CD14-positive monocyte (primary cell): ENCODE data around the gene TMEM86A. TPM values are rescaled to one million over a fixed set of nuclear protein-coding genes. Genes with fewer than 3 reads are reported as not detected.

ENCODE experiments used
- DNase-seq, 3 donors: peaks; one replicate each; pipeline ENCODE4 v3.0.0-alpha.2; 2011 to 2022
- H2AFZ ChIP-seq: 2 replicates; pipeline ENCODE4 v1.6.0; 2012; ENCODE audit warnings: mild to moderate bottlenecking, low read depth, low read length, inconsistent platforms; ENCODE audit not compliant: insufficient read depth, poor library complexity, severe bottlenecking
- H3K27ac ChIP-seq, 2 donors: 1 replicate in 1 of 2; 2 replicates in 1 of 2; pipeline ENCODE4 v1.5.1; 2012 to 2013; ENCODE audit warnings: low read length in 2 of 2, control low read depth in 1 of 2, inconsistent platforms in 1 of 2, low read depth in 1 of 2, mild to moderate bottlenecking in 1 of 2
- H3K27me3 ChIP-seq, 2 donors: one replicate each; pipeline versions ENCODE4 v1.6.0 to v1.6.1; 2011 to 2013; ENCODE audit warnings: low read length in 2 of 2; ENCODE audit not compliant: control insufficient read depth in 2 of 2, insufficient read depth in 2 of 2
- H3K36me3 ChIP-seq, 2 donors: replicated peaks in 1 of 2; 1 replicate in 1 of 2; 2 replicates in 1 of 2; pipeline versions ENCODE4 v1.5.1 to v1.6.1; 2012 to 2013; ENCODE audit warnings: low read length in 2 of 2, control low read depth in 1 of 2, inconsistent platforms in 1 of 2, mild to moderate bottlenecking in 1 of 2; ENCODE audit not compliant: insufficient read depth in 2 of 2, control insufficient read depth in 1 of 2
- H3K4me1 ChIP-seq, 2 donors: 1 replicate in 1 of 2; 2 replicates in 1 of 2; pipeline versions ENCODE4 v1.5.1 to v1.6.1; 2012 to 2013; ENCODE audit warnings: low read length in 2 of 2, control low read depth in 1 of 2, inconsistent platforms in 1 of 2, mild to moderate bottlenecking in 1 of 2, moderate library complexity in 1 of 2; ENCODE audit not compliant: insufficient read depth in 2 of 2, control insufficient read depth in 1 of 2
- H3K4me2 ChIP-seq: replicated peaks from 2 replicates; pipeline ENCODE3; 2012; ENCODE audit warnings: low read length, moderate library complexity, mild to moderate bottlenecking; ENCODE audit not compliant: poor library complexity, severe bottlenecking; ENCODE audit errors: extremely low read depth
- H3K4me3 ChIP-seq, 3 experiments: fragments of 200-600 bp in 1 of 3; sonication (generic) in 1 of 3; replicated peaks in 1 of 3; 1 replicate in 2 of 3; 2 replicates in 1 of 3; pipeline ENCODE4 v1.5.1; 2011 to 2013; ENCODE audit warnings: low read length in 3 of 3, mild to moderate bottlenecking in 3 of 3, control low read depth in 2 of 3, low read depth in 2 of 3, inconsistent platforms in 1 of 3, moderate library complexity in 1 of 3
- H3K79me2 ChIP-seq: 2 replicates; pipeline ENCODE4 v1.6.0; 2012; ENCODE audit warnings: mild to moderate bottlenecking, control low read depth, inconsistent platforms, low read length, moderate library complexity; ENCODE audit not compliant: insufficient read depth
- H3K9ac ChIP-seq: 2 replicates; pipeline ENCODE4 v1.6.0; 2017; ENCODE audit warnings: low read length, mild to moderate bottlenecking; ENCODE audit not compliant: insufficient read depth, poor library complexity, severe bottlenecking
- H3K9me3 ChIP-seq, 2 donors: replicated peaks in 1 of 2; 1 replicate in 1 of 2; 2 replicates in 1 of 2; pipeline versions ENCODE4 v1.5.1 to v1.6.1; 2012 to 2013; ENCODE audit warnings: low read length in 2 of 2, control low read depth in 1 of 2; ENCODE audit not compliant: control insufficient read depth in 1 of 2, insufficient read depth in 1 of 2
- H4K20me1 ChIP-seq: 2 replicates; pipeline ENCODE4 v1.6.0; 2012; ENCODE audit warnings: mild to moderate bottlenecking, low read length, control low read depth, moderate library complexity; ENCODE audit not compliant: insufficient read depth
- H3K27ac Mint-ChIP-seq, 7 donors: one replicate each; pipeline ENCODE4 v1.8.0; 2020; ENCODE audit warnings: mild to moderate bottlenecking in 7 of 7, mixed read lengths in 7 of 7, moderate library complexity in 6 of 7, inconsistent platforms in 2 of 7
- H3K27me3 Mint-ChIP-seq, 3 donors: one replicate each; pipeline ENCODE4 v1.8.0; 2021 to 2022; ENCODE audit warnings: low read depth in 3 of 3, mild to moderate bottlenecking in 3 of 3, mixed read lengths in 3 of 3, moderate library complexity in 3 of 3, inconsistent platforms in 1 of 3
- H3K36me3 Mint-ChIP-seq, 2 donors: one replicate each; pipeline ENCODE4 v1.8.0; 2020; ENCODE audit warnings: mixed read lengths in 2 of 2, inconsistent platforms in 1 of 2, mild to moderate bottlenecking in 1 of 2
- H3K4me1 Mint-ChIP-seq: one replicate; pipeline ENCODE4 v1.8.0; 2020; ENCODE audit warnings: mild to moderate bottlenecking, mixed read lengths
- H3K4me3 Mint-ChIP-seq, 2 donors: one replicate each; pipeline ENCODE4 v1.8.0; 2020; ENCODE audit warnings: mild to moderate bottlenecking in 2 of 2, mixed read lengths in 2 of 2, moderate library complexity in 1 of 2
- H3K9me3 Mint-ChIP-seq, 7 donors: one replicate each; pipeline ENCODE4 v1.8.0; 2020 to 2022; ENCODE audit warnings: mixed read lengths in 7 of 7, mild to moderate bottlenecking in 6 of 7, moderate library complexity in 6 of 7, inconsistent platforms in 2 of 7
- WGBS: methylation state at CpG from one replicate; pipeline ENCODE4 v1.1.5; 2013; ENCODE audit warnings: missing lambda C conversion rate; ENCODE audit not compliant: insufficient coverage; 5-methylcytosine and 5-hydroxymethylcytosine counted together
- intact Hi-C, 2 donors: fragments of 100-400 bp; cut with micrococcal nuclease; formaldehyde crosslinking; loops; one replicate each; pipeline versions ENCODE4 v1.15.0 to v1.15.1; 2023
- polyA plus RNA-seq, 3 donors: library from polyadenylated mRNA; depleted of rRNA in 1 of 3; unstranded in 2 of 3; stranded (reverse) in 1 of 3; fragments of 300-500 nt in 2 of 3; fragments of >200 nt in 1 of 3; fragmentation: Illumina TruSeq in 2 of 3; gene quantifications; 1 replicate in 2 of 3; 2 replicates in 1 of 3; pipeline ENCODE4 v1.2.3, GENCODE V29; 2012 to 2021
- TF ChIP-seq, protein P1 (sequence below): fragments of 200-600 bp; IDR thresholded peaks from one replicate; pipeline ENCODE4 v1.8.0; 2022; ENCODE audit warnings: antibody characterized with exemption, mild to moderate bottlenecking

The TMEM86A gene
- polyA plus RNA-seq, 3 donors = 1.3 to 4.3 (median 3.5) TPM

- peaks cover 18 to 19% of the 10 kb centered on the region in 2 donors for H3K4me1 ChIP-seq
- no peak overlapping the region for H3K9ac ChIP-seq
- H3K36me3 Mint-ChIP-seq = peaks cover 0 to 8% of the 10 kb centered on the region in 2 donors
- no peak overlapping the region for H3K4me3 ChIP-seq
- H3K9me3 Mint-ChIP-seq = peaks cover 0 to 8% (median 0%) of the 10 kb centered on the region in 7 donors
- peak overlapping the region in 1 of 7 donors; percentile 15 for H3K27ac Mint-ChIP-seq
- H4K20me1 ChIP-seq = no peaks in the 10 kb centered on the region
- H3K79me2 ChIP-seq = no peaks in the 10 kb centered on the region
- peaks cover 28 to 46% (median 37%) of the 10 kb centered on the region in 3 donors for H3K27me3 Mint-ChIP-seq
- no peaks in the 10 kb centered on the region for H3K36me3 ChIP-seq
- no peaks in the 10 kb centered on the region for H3K9me3 ChIP-seq
- H2AFZ ChIP-seq = no peak overlapping the region
- WGBS = 89% methylated on average over 8 of the region's 12 CpGs
- H3K27me3 ChIP-seq = peaks cover 21 to 31% of the 10 kb centered on the region in 2 donors
- no peak overlapping the region for H3K4me2 ChIP-seq
- TF ChIP-seq, protein P1, sequence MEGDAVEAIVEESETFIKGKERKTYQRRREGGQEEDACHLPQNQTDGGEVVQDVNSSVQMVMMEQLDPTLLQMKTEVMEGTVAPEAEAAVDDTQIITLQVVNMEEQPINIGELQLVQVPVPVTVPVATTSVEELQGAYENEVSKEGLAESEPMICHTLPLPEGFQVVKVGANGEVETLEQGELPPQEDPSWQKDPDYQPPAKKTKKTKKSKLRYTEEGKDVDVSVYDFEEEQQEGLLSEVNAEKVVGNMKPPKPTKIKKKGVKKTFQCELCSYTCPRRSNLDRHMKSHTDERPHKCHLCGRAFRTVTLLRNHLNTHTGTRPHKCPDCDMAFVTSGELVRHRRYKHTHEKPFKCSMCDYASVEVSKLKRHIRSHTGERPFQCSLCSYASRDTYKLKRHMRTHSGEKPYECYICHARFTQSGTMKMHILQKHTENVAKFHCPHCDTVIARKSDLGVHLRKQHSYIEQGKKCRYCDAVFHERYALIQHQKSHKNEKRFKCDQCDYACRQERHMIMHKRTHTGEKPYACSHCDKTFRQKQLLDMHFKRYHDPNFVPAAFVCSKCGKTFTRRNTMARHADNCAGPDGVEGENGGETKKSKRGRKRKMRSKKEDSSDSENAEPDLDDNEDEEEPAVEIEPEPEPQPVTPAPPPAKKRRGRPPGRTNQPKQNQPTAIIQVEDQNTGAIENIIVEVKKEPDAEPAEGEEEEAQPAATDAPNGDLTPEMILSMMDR = no peak
- no peak overlapping the region for H3K27ac ChIP-seq
- DNase-seq = peak in 2 of 3 donors; percentile 16 to 37
- intact Hi-C loops = no loop called here
- H3K4me3 Mint-ChIP-seq = no peak overlapping the region
- H3K4me1 Mint-ChIP-seq = peaks cover 28% of the 10 kb centered on the region
These were observed 9.3 kb downstream of the TMEM86A start for GRCh38 chr11:18707811-18708340.

- Histone ChIP-seq H3K36me3 (no peaks in the 10 kb centered on the region), H4K20me1 (no peaks in the 10 kb centered on the region), H3K27me3 (peaks cover 21 to 27% of the 10 kb centered on the region in 2 donors), H3K4me2 (no peak overlapping the region), H3K9me3 (no peaks in the 10 kb centered on the region), H3K27ac (no peak overlapping the region), H3K9ac (no peak overlapping the region), H3K79me2 (no peaks in the 10 kb centered on the region), H3K4me1 (peaks cover 18 to 19% of the 10 kb centered on the region in 2 donors), H3K4me3 (no peak overlapping the region), H2AFZ (no peak overlapping the region)
- Mint-ChIP-seq H3K27me3 (peaks cover 26 to 38% (median 31%) of the 10 kb centered on the region in 3 donors), H3K4me1 (peaks cover 28% of the 10 kb centered on the region), H3K9me3 (peaks cover 0 to 8% (median 0%) of the 10 kb centered on the region in 7 donors), H3K4me3 (no peak overlapping the region), H3K27ac (no peak overlapping the region), H3K36me3 (no peaks in the 10 kb centered on the region)
- TF ChIP-seq, protein P1 = no peak
- no CpG with 5 or more reads among the region's 4 CpGs for WGBS
- intact Hi-C loops = no loop called here
- DNase-seq = no peak
These were observed 10.8 kb downstream of the TMEM86A start for GRCh38 chr11:18709414-18709813.
